ENCODE results near the gene GPC5.

The GPC5 gene

GRCh38 chr13:91960947-91961346 lies 562.5 kb downstream of the GPC5 start:
- Histone ChIP-seq H3K9me3 (ENCODE audit: insufficient read depth, low read length) (0 out of 2 replicates have a peak, but pooled peaks cover 2% of the 10 kb centered on the region), H3K4me2 (ENCODE audit: low read length) (no peak overlapping the region), H3K4me3 (ENCODE audit: low read length) (no peak overlapping the region)

GRCh38 chr13:91962946-91963345 lies 564.5 kb downstream of the GPC5 start:
- no peak overlapping the region for H2AFZ ChIP-seq (ENCODE audit: low read depth, low read length)
- no peaks in the 10 kb centered on the region for H3K36me3 ChIP-seq (replicated peaks; ENCODE audit: low read depth, low read length)
- TF ChIP-seq, protein P1, sequence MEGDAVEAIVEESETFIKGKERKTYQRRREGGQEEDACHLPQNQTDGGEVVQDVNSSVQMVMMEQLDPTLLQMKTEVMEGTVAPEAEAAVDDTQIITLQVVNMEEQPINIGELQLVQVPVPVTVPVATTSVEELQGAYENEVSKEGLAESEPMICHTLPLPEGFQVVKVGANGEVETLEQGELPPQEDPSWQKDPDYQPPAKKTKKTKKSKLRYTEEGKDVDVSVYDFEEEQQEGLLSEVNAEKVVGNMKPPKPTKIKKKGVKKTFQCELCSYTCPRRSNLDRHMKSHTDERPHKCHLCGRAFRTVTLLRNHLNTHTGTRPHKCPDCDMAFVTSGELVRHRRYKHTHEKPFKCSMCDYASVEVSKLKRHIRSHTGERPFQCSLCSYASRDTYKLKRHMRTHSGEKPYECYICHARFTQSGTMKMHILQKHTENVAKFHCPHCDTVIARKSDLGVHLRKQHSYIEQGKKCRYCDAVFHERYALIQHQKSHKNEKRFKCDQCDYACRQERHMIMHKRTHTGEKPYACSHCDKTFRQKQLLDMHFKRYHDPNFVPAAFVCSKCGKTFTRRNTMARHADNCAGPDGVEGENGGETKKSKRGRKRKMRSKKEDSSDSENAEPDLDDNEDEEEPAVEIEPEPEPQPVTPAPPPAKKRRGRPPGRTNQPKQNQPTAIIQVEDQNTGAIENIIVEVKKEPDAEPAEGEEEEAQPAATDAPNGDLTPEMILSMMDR (IDR thresholded peaks at IDR 0.05; ENCODE audit: low read depth, low read length), result no peak
- no peak for TF ChIP-seq EZH2phosphoT487 (IDR thresholded peaks at IDR 0.05; ENCODE audit: low read depth)
- no peak overlapping the region for H3K9ac ChIP-seq (ENCODE audit: low read length)
- 0 out of 2 replicates have a peak, but pooled peaks cover 2% of the 10 kb centered on the region for H3K9me3 ChIP-seq (ENCODE audit: insufficient read depth, low read length)
- no peak overlapping the region for H3K27ac ChIP-seq (ENCODE audit: low read length)
- no peaks in the 10 kb centered on the region for H3K27me3 ChIP-seq (ENCODE audit: low read depth, low read length)
- H4K20me1 ChIP-seq (ENCODE audit: insufficient read depth, low read length), result no peaks in the 10 kb centered on the region
- no peaks in the 10 kb centered on the region for H3K79me2 ChIP-seq (ENCODE audit: low read length)
- H3K4me3 ChIP-seq (ENCODE audit: low read length), result no peak overlapping the region
- no peaks in the 10 kb centered on the region for H3K4me1 ChIP-seq (ENCODE audit: low read length)
- H3K4me2 ChIP-seq (ENCODE audit: low read length), result no peak overlapping the region

More at GRCh38 chr13:91960947-91961346, 562.5 kb downstream of the GPC5 start:
- H4K20me1 ChIP-seq (ENCODE audit: insufficient read depth, low read length), result no peaks in the 10 kb centered on the region
- no peaks in the 10 kb centered on the region for H3K27me3 ChIP-seq (ENCODE audit: low read depth, low read length)
- no peaks in the 10 kb centered on the region for H3K79me2 ChIP-seq (ENCODE audit: low read length)
- H3K9ac ChIP-seq (ENCODE audit: low read length), result no peak overlapping the region
- no peak overlapping the region for H2AFZ ChIP-seq (ENCODE audit: low read depth, low read length)
- no peaks in the 10 kb centered on the region for H3K4me1 ChIP-seq (ENCODE audit: low read length)
- no peaks in the 10 kb centered on the region for H3K36me3 ChIP-seq (replicated peaks; ENCODE audit: low read depth, low read length)
- TF ChIP-seq EZH2phosphoT487 (IDR thresholded peaks at IDR 0.05; ENCODE audit: low read depth), result no peak
- TF ChIP-seq, protein P1 (IDR thresholded peaks at IDR 0.05; ENCODE audit: low read depth, low read length), result no peak
- H3K27ac ChIP-seq (ENCODE audit: low read length), result no peak overlapping the region

- Histone ChIP-seq H3K27me3 (ENCODE audit: low read depth, low read length) (no peaks in the 10 kb centered on the region), H3K27ac (ENCODE audit: low read length) (no peak overlapping the region)
- no peak for TF ChIP-seq EZH2phosphoT487 (IDR thresholded peaks at IDR 0.05; ENCODE audit: low read depth)
- TF ChIP-seq, protein P1 (IDR thresholded peaks at IDR 0.05; ENCODE audit: low read depth, low read length), result no peak
These were observed 567.1 kb downstream of the GPC5 start for GRCh38 chr13:91965511-91965910.

DNA sequence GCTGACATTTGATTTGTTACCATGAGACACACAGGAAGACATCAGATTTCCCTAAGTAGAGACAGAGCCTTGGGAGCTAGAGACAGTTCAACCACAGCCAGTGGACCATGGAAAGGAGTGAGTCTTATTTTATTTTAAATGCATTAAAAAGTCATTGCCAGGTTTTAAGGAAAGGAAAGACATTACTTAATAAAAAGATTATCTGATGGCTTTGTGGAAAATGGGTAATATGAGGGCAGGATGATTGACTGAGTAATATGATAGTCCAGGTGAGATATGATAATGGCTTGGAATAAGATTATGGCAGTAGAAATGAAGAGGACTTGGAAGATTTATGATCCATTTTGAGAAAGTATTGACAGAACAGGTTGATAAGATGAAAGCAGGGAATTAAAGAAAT lies 580.1 kb downstream of the GPC5 start:
- no peaks in the 10 kb centered on the region for H3K36me3 ChIP-seq (replicated peaks; ENCODE audit: low read depth, low read length)
- H3K4me1 ChIP-seq (ENCODE audit: low read length), result no peaks in the 10 kb centered on the region
- no peaks in the 10 kb centered on the region for H3K27me3 ChIP-seq (ENCODE audit: low read depth, low read length)
- no peak overlapping the region for H3K4me2 ChIP-seq (ENCODE audit: low read length)
- H3K9me3 ChIP-seq (ENCODE audit: insufficient read depth, low read length), result 0 out of 2 replicates have a peak, but pooled peaks cover 5% of the 10 kb centered on the region
- H2AFZ ChIP-seq (ENCODE audit: low read depth, low read length), result no peak overlapping the region
- H4K20me1 ChIP-seq (ENCODE audit: insufficient read depth, low read length), result no peaks in the 10 kb centered on the region
- no peak overlapping the region for H3K4me3 ChIP-seq (ENCODE audit: low read length)
- H3K79me2 ChIP-seq (ENCODE audit: low read length), result no peaks in the 10 kb centered on the region
- TF ChIP-seq, protein P1 (IDR thresholded peaks at IDR 0.05; ENCODE audit: low read depth, low read length), result no peak
- no peak for TF ChIP-seq EZH2phosphoT487 (IDR thresholded peaks at IDR 0.05; ENCODE audit: low read depth)
- H3K27ac ChIP-seq (ENCODE audit: low read length), result no peak overlapping the region
- H3K9ac ChIP-seq (ENCODE audit: low read length), result no peak overlapping the region

More at GRCh38 chr13:91965511-91965910, 567.1 kb downstream of the GPC5 start:
- no peak overlapping the region for H3K9ac ChIP-seq (ENCODE audit: low read length)
- no peaks in the 10 kb centered on the region for H3K79me2 ChIP-seq (ENCODE audit: low read length)
- no peak overlapping the region for H3K4me3 ChIP-seq (ENCODE audit: low read length)
- H3K9me3 ChIP-seq (ENCODE audit: insufficient read depth, low read length), result 0 out of 2 replicates have a peak, but pooled peaks cover 2% of the 10 kb centered on the region
- no peaks in the 10 kb centered on the region for H3K4me1 ChIP-seq (ENCODE audit: low read length)
- H2AFZ ChIP-seq (ENCODE audit: low read depth, low read length), result no peak overlapping the region
- H4K20me1 ChIP-seq (ENCODE audit: insufficient read depth, low read length), result no peaks in the 10 kb centered on the region
- no peaks in the 10 kb centered on the region for H3K36me3 ChIP-seq (replicated peaks; ENCODE audit: low read depth, low read length)
- H3K4me2 ChIP-seq (ENCODE audit: low read length), result no peak overlapping the region

Data from OCI-LY3 (cell line).